HepG2 (cell line): ENCODE results near the gene NREP. TPM values are rescaled to one million over a fixed set of nuclear protein-coding genes. Genes with fewer than 3 reads are reported as not detected.

Source experiments
- EP300 ChIP-seq, 3 experiments: sonication (generic) in 1 of 3; formaldehyde crosslinking in 1 of 3; IDR thresholded peaks; 2 replicates each; pipeline versions ENCODE4 v1.5.1 to v1.6.1; 2011 to 2020; ENCODE audit warnings: low read depth in 2 of 3, low read length in 2 of 3, borderline replicate concordance in 1 of 3, improper control_type of control experiment in 1 of 3, mild to moderate bottlenecking in 1 of 3, missing genetic modification reagents in 1 of 3, moderate library complexity in 1 of 3
- FOSL2 ChIP-seq: sonication (generic); formaldehyde crosslinking; IDR thresholded peaks from 2 replicates; pipeline ENCODE4 v1.4.0; 2020; ENCODE audit warnings: missing genetic modification reagents
- MTF1 ChIP-seq: sonication (generic); formaldehyde crosslinking; IDR thresholded peaks from 2 replicates; pipeline ENCODE4 v1.5.0; 2020; ENCODE audit warnings: missing genetic modification reagents
- MZF1 ChIP-seq: sonication (generic); formaldehyde crosslinking; IDR thresholded peaks from 2 replicates; pipeline ENCODE4 v1.8.1; 2023; ENCODE audit warnings: mild to moderate bottlenecking, missing genetic modification reagents, borderline replicate concordance
- NFE2 ChIP-seq: sonication (generic); formaldehyde crosslinking; IDR thresholded peaks from 2 replicates; pipeline ENCODE4 v1.4.0; 2020; ENCODE audit warnings: missing genetic modification reagents
- RXRA ChIP-seq: sonication (generic); formaldehyde crosslinking; IDR thresholded peaks from 2 replicates; pipeline ENCODE4 v1.5.1; 2020; ENCODE audit warnings: missing genetic modification reagents
- SUZ12 ChIP-seq: fragments of 150-350 bp; IDR thresholded peaks from 2 replicates; pipeline ENCODE4 v1.6.1; 2014; ENCODE audit warnings: low read depth, low read length
- ZNF24 ChIP-seq: fragments of 450-650 bp; IDR thresholded peaks from 2 replicates; pipeline ENCODE4 v1.6.1; 2017; ENCODE audit warnings: antibody characterized with exemption, mild to moderate bottlenecking
- ZNF501 ChIP-seq: sonication (generic); formaldehyde crosslinking; IDR thresholded peaks from 2 replicates; pipeline ENCODE4 v1.5.1; 2020; ENCODE audit warnings: mild to moderate bottlenecking, moderate library complexity, missing genetic modification reagents
- ZNF772 ChIP-seq: sonication (generic); formaldehyde crosslinking; IDR thresholded peaks from 2 replicates; pipeline ENCODE4 v1.5.0; 2020; ENCODE audit warnings: mild to moderate bottlenecking, missing genetic modification reagents
- polyA plus RNA-seq, 8 experiments: library from polyadenylated mRNA; depleted of rRNA in 3 of 8; stranded (reverse) in 7 of 8; unstranded in 1 of 8; fragments of >200 nt; fragmentation: Illumina TruSeq in 4 of 8; extraction: Trizol in 4 of 8; gene quantifications; 2 replicates each; pipeline versions ENCODE4 v1.2.1 to v1.2.3, GENCODE V29; 2011 to 2016; ENCODE audit warnings: low read depth in 4 of 8, missing spikeins in 1 of 8, mixed read lengths in 1 of 8; ENCODE audit not compliant: insufficient read depth in 1 of 8
- total RNA-seq, 5 experiments: library from RNA; depleted of rRNA; stranded (reverse); fragments of >200 nt; fragmentation: Illumina TruSeq; extraction: Trizol; gene quantifications; 2 replicates each; pipeline ENCODE4 v1.2.3, GENCODE V29; 2016; ENCODE audit warnings: low read depth in 1 of 5
- TF ChIP-seq, protein P1 (sequence below): sonication (generic); formaldehyde crosslinking; IDR thresholded peaks from 2 replicates; pipeline ENCODE4 v1.4.0; 2020; ENCODE audit warnings: missing genetic modification reagents, borderline replicate concordance
- TF ChIP-seq, protein P2 (sequence below): sonication (generic); formaldehyde crosslinking; IDR thresholded peaks from 2 replicates; pipeline ENCODE4 v1.8.0; 2022; ENCODE audit warnings: missing genetic modification reagents, mild to moderate bottlenecking, inconsistent platforms, borderline replicate concordance
- TF ChIP-seq, protein P3 (sequence below): IDR thresholded peaks from 2 replicates; pipeline ENCODE4 v1.6.1; 2012; ENCODE audit warnings: inconsistent platforms
- TF ChIP-seq, protein P4 (sequence below): sonication (generic); formaldehyde crosslinking; IDR thresholded peaks from 2 replicates; pipeline ENCODE4 v1.5.1; 2020; ENCODE audit warnings: mild to moderate bottlenecking, missing genetic modification reagents, borderline replicate concordance
- TF ChIP-seq, protein P5 (sequence below): sonication (generic); formaldehyde crosslinking; IDR thresholded peaks from 2 replicates; pipeline ENCODE4 v1.8.1; 2022; ENCODE audit warnings: low read depth, mild to moderate bottlenecking, missing genetic modification reagents

NREP gene
- total and polyA plus RNA-seq, 2 of the 13 experiments (the other 11 are each of a cell fraction or from before 2014, with no cell fraction given), result 40.5 to 102 TPM

GRCh38 chr5:111738118-111738517 is 18.9 kb downstream of the NREP start (continued):
- TF ChIP-seq, protein P1, sequence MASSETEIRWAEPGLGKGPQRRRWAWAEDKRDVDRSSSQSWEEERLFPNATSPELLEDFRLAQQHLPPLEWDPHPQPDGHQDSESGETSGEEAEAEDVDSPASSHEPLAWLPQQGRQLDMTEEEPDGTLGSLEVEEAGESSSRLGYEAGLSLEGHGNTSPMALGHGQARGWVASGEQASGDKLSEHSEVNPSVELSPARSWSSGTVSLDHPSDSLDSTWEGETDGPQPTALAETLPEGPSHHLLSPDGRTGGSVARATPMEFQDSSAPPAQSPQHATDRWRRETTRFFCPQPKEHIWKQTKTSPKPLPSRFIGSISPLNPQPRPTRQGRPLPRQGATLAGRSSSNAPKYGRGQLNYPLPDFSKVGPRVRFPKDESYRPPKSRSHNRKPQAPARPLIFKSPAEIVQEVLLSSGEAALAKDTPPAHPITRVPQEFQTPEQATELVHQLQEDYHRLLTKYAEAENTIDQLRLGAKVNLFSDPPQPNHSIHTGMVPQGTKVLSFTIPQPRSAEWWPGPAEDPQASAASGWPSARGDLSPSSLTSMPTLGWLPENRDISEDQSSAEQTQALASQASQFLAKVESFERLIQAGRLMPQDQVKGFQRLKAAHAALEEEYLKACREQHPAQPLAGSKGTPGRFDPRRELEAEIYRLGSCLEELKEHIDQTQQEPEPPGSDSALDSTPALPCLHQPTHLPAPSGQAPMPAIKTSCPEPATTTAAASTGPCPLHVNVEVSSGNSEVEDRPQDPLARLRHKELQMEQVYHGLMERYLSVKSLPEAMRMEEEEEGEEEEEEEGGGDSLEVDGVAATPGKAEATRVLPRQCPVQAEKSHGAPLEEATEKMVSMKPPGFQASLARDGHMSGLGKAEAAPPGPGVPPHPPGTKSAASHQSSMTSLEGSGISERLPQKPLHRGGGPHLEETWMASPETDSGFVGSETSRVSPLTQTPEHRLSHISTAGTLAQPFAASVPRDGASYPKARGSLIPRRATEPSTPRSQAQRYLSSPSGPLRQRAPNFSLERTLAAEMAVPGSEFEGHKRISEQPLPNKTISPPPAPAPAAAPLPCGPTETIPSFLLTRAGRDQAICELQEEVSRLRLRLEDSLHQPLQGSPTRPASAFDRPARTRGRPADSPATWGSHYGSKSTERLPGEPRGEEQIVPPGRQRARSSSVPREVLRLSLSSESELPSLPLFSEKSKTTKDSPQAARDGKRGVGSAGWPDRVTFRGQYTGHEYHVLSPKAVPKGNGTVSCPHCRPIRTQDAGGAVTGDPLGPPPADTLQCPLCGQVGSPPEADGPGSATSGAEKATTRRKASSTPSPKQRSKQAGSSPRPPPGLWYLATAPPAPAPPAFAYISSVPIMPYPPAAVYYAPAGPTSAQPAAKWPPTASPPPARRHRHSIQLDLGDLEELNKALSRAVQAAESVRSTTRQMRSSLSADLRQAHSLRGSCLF (CRISPR knock-in tag), result no peak
- TF ChIP-seq, protein P2, sequence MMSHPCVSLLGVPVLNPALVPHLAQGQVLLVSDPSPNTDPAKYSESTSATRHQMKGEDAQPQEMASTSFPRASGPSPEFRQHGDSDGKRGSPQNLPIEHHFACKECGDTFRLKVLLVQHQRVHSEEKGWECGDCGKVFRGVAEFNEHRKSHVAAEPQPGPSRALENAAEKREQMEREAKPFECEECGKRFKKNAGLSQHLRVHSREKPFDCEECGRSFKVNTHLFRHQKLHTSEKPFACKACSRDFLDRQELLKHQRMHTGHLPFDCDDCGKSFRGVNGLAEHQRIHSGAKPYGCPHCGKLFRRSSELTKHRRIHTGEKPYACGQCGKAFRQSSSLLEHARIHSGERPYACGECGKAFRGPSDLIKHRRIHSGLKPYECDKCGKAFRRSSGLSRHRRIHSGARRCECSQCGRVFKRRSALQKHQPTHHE, result no peak
- TF ChIP-seq RXRA (CRISPR knock-in tag) (no peak), NFE2 (CRISPR knock-in tag) (no peak), ZNF501 (CRISPR knock-in tag) (no peak), FOSL2 (CRISPR knock-in tag) (peak; percentile 63; the same call in 1 of the 2 replicates), ZNF24 (no peak), MZF1 (CRISPR knock-in tag) (no peak), MTF1 (CRISPR knock-in tag) (no peak), ZNF772 (CRISPR knock-in tag) (no peak), EP300 (IDR thresholded peaks at IDR 0.05; ENCODE audit: low read depth in 2 of 2, low read length in 2 of 2) (0 out of 4 replicates have a peak, but pooled peaks of 1 of the 2 experiments have one; percentile 18), EP300 (CRISPR knock-in tag; IDR thresholded peaks at IDR 0.05; ENCODE audit: borderline replicate concordance) (no peak), SUZ12 (no peak)
- TF ChIP-seq, protein P3, sequence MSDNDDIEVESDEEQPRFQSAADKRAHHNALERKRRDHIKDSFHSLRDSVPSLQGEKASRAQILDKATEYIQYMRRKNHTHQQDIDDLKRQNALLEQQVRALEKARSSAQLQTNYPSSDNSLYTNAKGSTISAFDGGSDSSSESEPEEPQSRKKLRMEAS, result no peak
- TF ChIP-seq, protein P4, sequence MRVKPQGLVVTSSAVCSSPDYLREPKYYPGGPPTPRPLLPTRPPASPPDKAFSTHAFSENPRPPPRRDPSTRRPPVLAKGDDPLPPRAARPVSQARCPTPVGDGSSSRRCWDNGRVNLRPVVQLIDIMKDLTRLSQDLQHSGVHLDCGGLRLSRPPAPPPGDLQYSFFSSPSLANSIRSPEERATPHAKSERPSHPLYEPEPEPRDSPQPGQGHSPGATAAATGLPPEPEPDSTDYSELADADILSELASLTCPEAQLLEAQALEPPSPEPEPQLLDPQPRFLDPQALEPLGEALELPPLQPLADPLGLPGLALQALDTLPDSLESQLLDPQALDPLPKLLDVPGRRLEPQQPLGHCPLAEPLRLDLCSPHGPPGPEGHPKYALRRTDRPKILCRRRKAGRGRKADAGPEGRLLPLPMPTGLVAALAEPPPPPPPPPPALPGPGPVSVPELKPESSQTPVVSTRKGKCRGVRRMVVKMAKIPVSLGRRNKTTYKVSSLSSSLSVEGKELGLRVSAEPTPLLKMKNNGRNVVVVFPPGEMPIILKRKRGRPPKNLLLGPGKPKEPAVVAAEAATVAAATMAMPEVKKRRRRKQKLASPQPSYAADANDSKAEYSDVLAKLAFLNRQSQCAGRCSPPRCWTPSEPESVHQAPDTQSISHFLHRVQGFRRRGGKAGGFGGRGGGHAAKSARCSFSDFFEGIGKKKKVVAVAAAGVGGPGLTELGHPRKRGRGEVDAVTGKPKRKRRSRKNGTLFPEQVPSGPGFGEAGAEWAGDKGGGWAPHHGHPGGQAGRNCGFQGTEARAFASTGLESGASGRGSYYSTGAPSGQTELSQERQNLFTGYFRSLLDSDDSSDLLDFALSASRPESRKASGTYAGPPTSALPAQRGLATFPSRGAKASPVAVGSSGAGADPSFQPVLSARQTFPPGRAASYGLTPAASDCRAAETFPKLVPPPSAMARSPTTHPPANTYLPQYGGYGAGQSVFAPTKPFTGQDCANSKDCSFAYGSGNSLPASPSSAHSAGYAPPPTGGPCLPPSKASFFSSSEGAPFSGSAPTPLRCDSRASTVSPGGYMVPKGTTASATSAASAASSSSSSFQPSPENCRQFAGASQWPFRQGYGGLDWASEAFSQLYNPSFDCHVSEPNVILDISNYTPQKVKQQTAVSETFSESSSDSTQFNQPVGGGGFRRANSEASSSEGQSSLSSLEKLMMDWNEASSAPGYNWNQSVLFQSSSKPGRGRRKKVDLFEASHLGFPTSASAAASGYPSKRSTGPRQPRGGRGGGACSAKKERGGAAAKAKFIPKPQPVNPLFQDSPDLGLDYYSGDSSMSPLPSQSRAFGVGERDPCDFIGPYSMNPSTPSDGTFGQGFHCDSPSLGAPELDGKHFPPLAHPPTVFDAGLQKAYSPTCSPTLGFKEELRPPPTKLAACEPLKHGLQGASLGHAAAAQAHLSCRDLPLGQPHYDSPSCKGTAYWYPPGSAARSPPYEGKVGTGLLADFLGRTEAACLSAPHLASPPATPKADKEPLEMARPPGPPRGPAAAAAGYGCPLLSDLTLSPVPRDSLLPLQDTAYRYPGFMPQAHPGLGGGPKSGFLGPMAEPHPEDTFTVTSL (CRISPR knock-in tag), result no peak
- TF ChIP-seq, protein P5, sequence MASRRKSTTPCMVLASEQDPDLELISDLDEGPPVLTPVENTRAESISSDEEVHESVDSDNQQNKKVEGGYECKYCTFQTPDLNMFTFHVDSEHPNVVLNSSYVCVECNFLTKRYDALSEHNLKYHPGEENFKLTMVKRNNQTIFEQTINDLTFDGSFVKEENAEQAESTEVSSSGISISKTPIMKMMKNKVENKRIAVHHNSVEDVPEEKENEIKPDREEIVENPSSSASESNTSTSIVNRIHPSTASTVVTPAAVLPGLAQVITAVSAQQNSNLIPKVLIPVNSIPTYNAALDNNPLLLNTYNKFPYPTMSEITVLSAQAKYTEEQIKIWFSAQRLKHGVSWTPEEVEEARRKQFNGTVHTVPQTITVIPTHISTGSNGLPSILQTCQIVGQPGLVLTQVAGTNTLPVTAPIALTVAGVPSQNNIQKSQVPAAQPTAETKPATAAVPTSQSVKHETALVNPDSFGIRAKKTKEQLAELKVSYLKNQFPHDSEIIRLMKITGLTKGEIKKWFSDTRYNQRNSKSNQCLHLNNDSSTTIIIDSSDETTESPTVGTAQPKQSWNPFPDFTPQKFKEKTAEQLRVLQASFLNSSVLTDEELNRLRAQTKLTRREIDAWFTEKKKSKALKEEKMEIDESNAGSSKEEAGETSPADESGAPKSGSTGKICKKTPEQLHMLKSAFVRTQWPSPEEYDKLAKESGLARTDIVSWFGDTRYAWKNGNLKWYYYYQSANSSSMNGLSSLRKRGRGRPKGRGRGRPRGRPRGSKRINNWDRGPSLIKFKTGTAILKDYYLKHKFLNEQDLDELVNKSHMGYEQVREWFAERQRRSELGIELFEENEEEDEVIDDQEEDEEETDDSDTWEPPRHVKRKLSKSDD (CRISPR knock-in tag), result no peak
